ENCODE results near the gene PRKG1. TPM values are rescaled to one million over a fixed set of nuclear protein-coding genes. Genes with fewer than 3 reads are reported as not detected.
A peak's percentile ranks its signal among the peaks of the same experiment; 100 is the strongest.

Gene PRKG1
- total and polyA plus RNA-seq, 2 of the 4 experiments (the other 2 are of a cell fraction), result 3.5 to 18.3 TPM

GRCh38 chr10:51503378-51503777 is 429.1 kb downstream of the PRKG1 start:
- WGBS, 2 experiments (ENCODE audit: extremely low coverage in 2 of 2, insufficient read length in 1 of 2), result no CpG with 5 or more reads among the region's 1 CpG
- no peak overlapping the region for H3K4me3 ChIP-seq (ENCODE audit: insufficient read depth, low read depth, low read length)
- H2BK20ac ChIP-seq (ENCODE audit: low read depth, low read length), result no peak overlapping the region
- no peaks in the 10 kb centered on the region for H3K36me3 ChIP-seq (ENCODE audit: control insufficient read depth, insufficient read depth, low read length)
- ChIA-PET POLR2A (ENCODE audit: unreplicated experiment) (interaction anchor here (0.5 kb wide), 1 partner anchor 23 kb away, joined by 3 read pairs; no protein-coding TSS in a partner anchor), CTCF (no interaction called here)
- H2BK15ac ChIP-seq (ENCODE audit: low read depth, low read length), result no peak overlapping the region
- no peak for ATAC-seq (ENCODE audit: low read depth)
- no peak overlapping the region for H3K4ac ChIP-seq (ENCODE audit: low read depth, low read length)
- H3K9me1 ChIP-seq (ENCODE audit: insufficient read depth, low read length), result 0 out of 2 replicates have a peak, but pooled peaks cover 2% of the 10 kb centered on the region
- no peaks in the 10 kb centered on the region for H3K27me3 ChIP-seq (ENCODE audit: control insufficient read depth, insufficient read depth, low read length)
- no peak overlapping the region for H2BK5ac ChIP-seq (ENCODE audit: low read depth, low read length, poor library complexity, severe bottlenecking)
- H3K4me2 ChIP-seq (ENCODE audit: low read depth, low read length), result no peak overlapping the region
- TF ChIP-seq BHLHE40 (IDR thresholded peaks at IDR 0.05; ENCODE audit: low read depth, low read length) (no peak), CTCF (conservative IDR thresholded peaks at IDR 0.05; ENCODE audit: low read depth, low read length) (no peak), MAFK (IDR thresholded peaks at IDR 0.05; ENCODE audit: low read depth, low read length) (no peak), USF2 (IDR thresholded peaks at IDR 0.05; ENCODE audit: low read depth, low read length) (no peak), SMC3 (IDR thresholded peaks at IDR 0.05; ENCODE audit: low read depth, low read length) (no peak), ELK1 (IDR thresholded peaks at IDR 0.05; ENCODE audit: borderline replicate concordance, low read depth, low read length) (no peak), POLR2A (IDR thresholded peaks at IDR 0.05; ENCODE audit: low read depth, low read length) (no peak), MXI1 (IDR thresholded peaks at IDR 0.05; ENCODE audit: borderline replicate concordance, low read depth, low read length) (no peak), RCOR1 (IDR thresholded peaks at IDR 0.05; ENCODE audit: insufficient replicate concordance, low read length) (no peak)
- dilution Hi-C loops (cut with HindIII; ENCODE audit: low sequenced_read_pairs, unreplicated experiment), result no loop called here
- in situ Hi-C loops (cut with MboI; ENCODE audit: low sequenced_read_pairs), result no loop called here
- H3K23ac ChIP-seq (ENCODE audit: low read depth, low read length), result no peak overlapping the region
- H4K5ac ChIP-seq (ENCODE audit: low read depth, low read length), result no peak overlapping the region
- H2AK9ac ChIP-seq (replicated peaks; ENCODE audit: low read depth, low read length, poor library complexity), result no peak overlapping the region
- no peaks in the 10 kb centered on the region for H3K9me3 ChIP-seq (ENCODE audit: control insufficient read depth, insufficient read depth, low read length)
- H2AFZ ChIP-seq (replicated peaks; ENCODE audit: low read length, poor library complexity), result no peak overlapping the region
- H3K14ac ChIP-seq (replicated peaks; ENCODE audit: low read depth, low read length), result peak overlapping the region; percentile 48; the same call in 1 of the 2 replicates
- no peak overlapping the region for H3K18ac ChIP-seq (ENCODE audit: low read depth, low read length)
- BruUV-seq (replicated peaks), result no TSS peak
- no peak overlapping the region for H3K27ac ChIP-seq (ENCODE audit: insufficient read depth, low read length)
- H2BK120ac ChIP-seq (ENCODE audit: low read depth, low read length), result no peak overlapping the region
- no peak overlapping the region for H2AK5ac ChIP-seq (ENCODE audit: low read depth, low read length)
- no peak overlapping the region for H4K8ac ChIP-seq (ENCODE audit: low read depth in 2 of 2, low read length in 2 of 2)
- H3K4me1 ChIP-seq (ENCODE audit: control insufficient read depth, insufficient read depth, low read length), result peaks cover 3% of the 10 kb centered on the region; the same call in 1 of the 2 replicates
- H4K91ac ChIP-seq (ENCODE audit: insufficient read depth, low read depth, low read length), result no peak overlapping the region
- no peak overlapping the region for H3K9ac ChIP-seq (ENCODE audit: low read depth, low read length)
- H3K56ac ChIP-seq (ENCODE audit: extremely low read depth, insufficient read depth, low read length), result no peak overlapping the region
- DNase-seq, result no peak
- peaks cover 3 to 6% of the 10 kb centered on the region in 2 experiments; a peak in 3 of 4 replicates for H3K79me1 ChIP-seq (ENCODE audit: low read depth in 1 of 2, low read length in 2 of 2)
- no peaks in the 10 kb centered on the region for H4K20me1 ChIP-seq (ENCODE audit: insufficient read depth, low read length)
- intact Hi-C loops (cut with micrococcal nuclease), result no loop called here
